Sigmoid colon (tissue), 3 donors: ENCODE measurements around the gene CXCL8.

Experiments
- CTCF ChIP-seq, 4 experiments: fragments of 450-650 bp in 3 of 4; fragments of 200-600 bp in 1 of 4; IDR thresholded peaks; one replicate each; pipeline ENCODE4 v1.5.1; 2016 to 2019; ENCODE audit warnings: antibody characterized with exemption in 4 of 4, mild to moderate bottlenecking in 3 of 4, moderate library complexity in 2 of 4
- POLR2A ChIP-seq, 2 donors: fragments of 450-650 bp; IDR thresholded peaks; one replicate each; pipeline ENCODE4 v1.6.1; 2016; ENCODE audit warnings: antibody characterized with exemption in 2 of 2, mild to moderate bottlenecking in 2 of 2, moderate library complexity in 2 of 2

GRCh38 chr4:73698217-73698616, 42.2 kb upstream of the CXCL8 start:
- TF ChIP-seq CTCF (IDR thresholded peaks at IDR 0.05) (no peak), POLR2A (IDR thresholded peaks at IDR 0.05) (no peak)
